ENCODE results near the gene FBXW5. TPM values are rescaled to one million over a fixed set of nuclear protein-coding genes. Genes with fewer than 3 reads are reported as not detected.

Gene FBXW5
- total RNA-seq, 1 experiment from 2014 or later: 174 TPM

GRCh38 chr9:136979769-136980587 lies 35.4 kb upstream of the FBXW5 start:
- no peak for DNase-seq (ENCODE audit: low read depth, low spot score)
- in situ Hi-C loops (cut with HindIII; ENCODE audit: low pct_unique_long_range_greater_than_20kb, low sequenced_read_pairs): no loop called here

- DNase-seq (ENCODE audit: low read depth, low spot score): no peak
- in situ Hi-C loops (cut with HindIII; ENCODE audit: low pct_unique_long_range_greater_than_20kb, low sequenced_read_pairs): no loop called here
Measured at GRCh38 chr9:136978865-136979544, 34.5 kb upstream of the FBXW5 start.

GRCh38 chr9:136978073-136978864 lies 33.7 kb upstream of the FBXW5 start:
- in situ Hi-C loops (cut with HindIII; ENCODE audit: low pct_unique_long_range_greater_than_20kb, low sequenced_read_pairs): no loop called here
- DNase-seq (ENCODE audit: low read depth, low spot score): peak; percentile 67

GRCh38 chr9:136977649-136978072 lies 33.1 kb upstream of the FBXW5 start:
- DNase-seq (ENCODE audit: low read depth, low spot score): no peak
- in situ Hi-C loops (cut with HindIII; ENCODE audit: low pct_unique_long_range_greater_than_20kb, low sequenced_read_pairs): no loop called here

GRCh38 chr9:136977223-136977622 lies 32.7 kb upstream of the FBXW5 start, which contains the start of gene PTGDS:
PTGDS (plus strand) TSS chr9:136977504; CDS start chr9:136977579, 75 bp downstream.
- in situ Hi-C loops (cut with HindIII; ENCODE audit: low pct_unique_long_range_greater_than_20kb, low sequenced_read_pairs): no loop called here
- no peak for DNase-seq (ENCODE audit: low read depth, low spot score)

GRCh38 chr9:136975644-136976043 lies 31.1 kb upstream of the FBXW5 start:
- DNase-seq (ENCODE audit: low read depth, low spot score): no peak
- in situ Hi-C loops (cut with HindIII; ENCODE audit: low pct_unique_long_range_greater_than_20kb, low sequenced_read_pairs): no loop called here

- no peak for DNase-seq (ENCODE audit: low read depth, low spot score)
- in situ Hi-C loops (cut with HindIII; ENCODE audit: low pct_unique_long_range_greater_than_20kb, low sequenced_read_pairs): no loop called here
Measured at GRCh38 chr9:136974817-136975535, 30.4 kb upstream of the FBXW5 start.

- DNase-seq (ENCODE audit: low read depth, low spot score): no peak
- in situ Hi-C loops (cut with HindIII; ENCODE audit: low pct_unique_long_range_greater_than_20kb, low sequenced_read_pairs): no loop called here
Measured at GRCh38 chr9:136973618-136974617, 29.4 kb upstream of the FBXW5 start.

- DNase-seq (ENCODE audit: low read depth, low spot score): no peak
- in situ Hi-C loops (cut with HindIII; ENCODE audit: low pct_unique_long_range_greater_than_20kb, low sequenced_read_pairs): no loop called here
Measured at GRCh38 chr9:136972743-136973142, 28.2 kb upstream of the FBXW5 start.

- in situ Hi-C loops (cut with HindIII; ENCODE audit: low pct_unique_long_range_greater_than_20kb, low sequenced_read_pairs): no loop called here
- DNase-seq (ENCODE audit: low read depth, low spot score): no peak
Measured at GRCh38 chr9:136972335-136972734, 27.8 kb upstream of the FBXW5 start.

- in situ Hi-C loops (cut with HindIII; ENCODE audit: low pct_unique_long_range_greater_than_20kb, low sequenced_read_pairs): no loop called here
- no peak for DNase-seq (ENCODE audit: low read depth, low spot score)
Measured at GRCh38 chr9:136971746-136972145, 27.2 kb upstream of the FBXW5 start.

GRCh38 chr9:136970361-136970760 lies 25.8 kb upstream of the FBXW5 start:
- in situ Hi-C loops (cut with HindIII; ENCODE audit: low pct_unique_long_range_greater_than_20kb, low sequenced_read_pairs): no loop called here

GRCh38 chr9:136969774-136970173 lies 25.2 kb upstream of the FBXW5 start:
- in situ Hi-C loops (cut with HindIII; ENCODE audit: low pct_unique_long_range_greater_than_20kb, low sequenced_read_pairs): no loop called here

More at GRCh38 chr9:136970361-136970760, 25.8 kb upstream of the FBXW5 start:
- no peak for DNase-seq (ENCODE audit: low read depth, low spot score)

GRCh38 chr9:136969150-136969549 lies 24.6 kb upstream of the FBXW5 start:
- in situ Hi-C loops (cut with HindIII; ENCODE audit: low pct_unique_long_range_greater_than_20kb, low sequenced_read_pairs): no loop called here
- DNase-seq (ENCODE audit: low read depth, low spot score): no peak

More at GRCh38 chr9:136969774-136970173, 25.2 kb upstream of the FBXW5 start:
- no peak for DNase-seq (ENCODE audit: low read depth, low spot score)

GRCh38 chr9:136968333-136969127 lies 24.0 kb upstream of the FBXW5 start:
- DNase-seq (ENCODE audit: low read depth, low spot score): no peak

More at GRCh38 chr9:136968333-136969127, 24.0 kb upstream of the FBXW5 start:
- in situ Hi-C loops (cut with HindIII; ENCODE audit: low pct_unique_long_range_greater_than_20kb, low sequenced_read_pairs): no loop called here

Data from SK-MEL-5 (cell line).